T-helper 1 cell treated with Interleukin-12 subunit alpha and Interleukin-12 subunit beta and Interleukin-4 antibody, amounts not matched to agents 30 ng/mL and 1 ng/mL, for 36 hours (primary cell): Measurements from ENCODE around the gene CCDC88C. TPM values are rescaled to one million over a fixed set of nuclear protein-coding genes. Genes with fewer than 3 reads are reported as not detected.

Experiments used
- intact Hi-C: fragments of 100-400 bp; cut with micrococcal nuclease; formaldehyde crosslinking; loops from one replicate; pipeline ENCODE4 v1.15.1; 2024
- total RNA-seq: library from RNA; stranded (reverse); gene quantifications from 2 replicates; pipeline ENCODE4 v1.2.3, GENCODE V29; 2022

CCDC88C gene
- total RNA-seq, 1 donor from 2014 or later = 196 TPM

- intact Hi-C loops = loop anchor here (1.0 to 10.0 kb wide), 6 partner anchors 7 to 1591 kb away; partner anchors contain the start of gene TC2N
These were observed 101.8 kb downstream of the CCDC88C start for GRCh38 chr14:91315844-91316267.

GRCh38 chr14:91313852-91314251 lies 103.8 kb downstream of the CCDC88C start:
- intact Hi-C loops = loop anchor here (10.0 kb wide), 1 partner anchor 1589 kb away; no protein-coding TSS in a partner anchor

DNA sequence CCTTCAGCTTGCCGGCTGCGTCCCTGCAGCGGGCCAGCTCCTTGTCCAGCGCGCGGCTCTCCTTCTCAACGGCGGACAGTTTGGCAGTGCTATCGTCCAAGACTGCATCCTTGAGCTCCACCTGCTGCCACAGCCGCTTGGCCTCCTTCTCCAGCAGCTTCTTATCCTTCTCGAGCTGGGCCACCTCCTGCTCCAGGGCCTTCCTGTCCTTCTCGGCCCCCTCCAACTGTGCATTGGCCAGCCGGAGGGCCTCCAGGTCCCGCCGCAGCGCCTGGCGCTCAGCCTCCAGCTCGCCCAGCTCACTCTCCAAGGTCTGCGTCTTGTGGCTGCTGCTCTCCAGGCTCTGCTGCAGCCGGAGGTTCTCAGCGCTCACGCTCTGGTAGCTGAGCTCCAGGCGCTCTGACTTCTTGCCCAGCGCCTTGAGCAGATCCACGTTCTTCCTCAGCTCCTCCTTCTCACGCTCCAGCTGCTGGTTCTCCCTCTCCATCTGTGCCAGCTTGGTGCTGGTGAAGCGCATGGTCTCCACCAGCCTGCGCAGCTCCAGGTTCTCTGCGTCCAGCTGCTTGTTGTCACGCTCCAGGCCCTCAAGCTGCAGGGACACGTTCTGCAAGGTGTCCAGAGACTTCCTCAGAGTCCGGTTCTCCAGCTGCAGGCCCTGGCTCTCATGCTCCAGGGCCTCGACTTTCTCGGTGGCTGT lies 104.3 kb downstream of the CCDC88C start:
- intact Hi-C loops = loop anchor here (10.0 kb wide), 1 partner anchor 1589 kb away; no protein-coding TSS in a partner anchor

- intact Hi-C loops = loop anchor here (1.0 to 10.0 kb wide), 2 partner anchors 9 to 1586 kb away; no protein-coding TSS in a partner anchor
These were observed 106.3 kb downstream of the CCDC88C start for GRCh38 chr14:91311284-91311662.

DNA sequence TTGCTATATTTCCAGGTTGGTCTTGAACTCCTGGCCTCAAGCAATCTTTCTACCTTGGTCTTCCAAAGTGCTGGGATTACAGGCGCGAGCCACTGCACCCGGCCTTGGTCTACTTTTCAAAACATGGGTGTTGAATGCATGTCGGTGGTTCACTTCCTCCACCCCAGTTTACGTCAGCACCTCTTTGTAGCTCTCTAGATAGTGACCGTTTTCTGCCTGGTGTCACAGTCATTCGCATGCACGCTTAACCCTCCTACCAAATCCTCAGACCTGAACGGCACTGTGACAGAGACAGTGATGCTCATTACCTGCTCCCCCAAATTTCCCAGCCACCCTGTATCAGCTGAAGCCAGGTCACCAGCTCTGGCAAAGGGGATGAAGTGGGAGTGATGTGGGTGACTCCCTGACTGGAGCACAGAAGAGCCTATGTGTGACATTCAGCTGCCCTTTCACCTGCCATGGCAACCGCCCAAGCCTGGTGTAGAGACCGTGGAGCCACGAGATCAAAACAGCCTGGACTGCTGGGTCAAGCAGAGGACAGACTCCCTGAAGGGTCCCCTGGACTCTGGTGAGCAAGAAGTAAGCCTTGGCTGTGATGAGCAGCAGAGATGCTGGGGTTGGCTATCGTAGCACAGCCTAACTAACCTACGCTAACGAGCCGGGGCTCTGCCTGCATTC lies 106.9 kb downstream of the CCDC88C start:
- intact Hi-C loops = loop anchor here (1.0 to 10.0 kb wide), 2 partner anchors 8 to 1586 kb away; no protein-coding TSS in a partner anchor

GRCh38 chr14:91309756-91310280 lies 107.8 kb downstream of the CCDC88C start:
- intact Hi-C loops = loop anchor here (10.0 kb wide), 1 partner anchor 1585 kb away; no protein-coding TSS in a partner anchor

DNA sequence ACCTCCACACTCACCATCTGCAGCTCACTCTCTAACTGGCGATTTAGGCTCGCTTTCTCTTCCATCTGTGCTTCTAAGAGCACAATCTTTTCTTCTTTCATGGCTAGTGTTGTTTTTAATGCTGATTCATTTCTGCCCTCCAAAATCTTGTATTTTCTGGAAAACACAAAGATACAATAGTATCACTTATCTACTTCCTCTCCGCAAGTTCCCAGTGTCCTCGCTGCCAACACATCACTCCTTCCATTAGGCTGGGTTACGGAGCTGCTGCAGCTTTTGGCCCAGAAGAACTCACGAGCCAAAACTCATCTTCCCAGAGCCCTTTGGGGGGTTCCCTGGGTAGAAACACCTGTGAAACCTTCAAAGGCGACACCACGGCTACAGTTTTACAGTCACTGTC lies 109.3 kb downstream of the CCDC88C start:
- intact Hi-C loops = no loop called here

DNA sequence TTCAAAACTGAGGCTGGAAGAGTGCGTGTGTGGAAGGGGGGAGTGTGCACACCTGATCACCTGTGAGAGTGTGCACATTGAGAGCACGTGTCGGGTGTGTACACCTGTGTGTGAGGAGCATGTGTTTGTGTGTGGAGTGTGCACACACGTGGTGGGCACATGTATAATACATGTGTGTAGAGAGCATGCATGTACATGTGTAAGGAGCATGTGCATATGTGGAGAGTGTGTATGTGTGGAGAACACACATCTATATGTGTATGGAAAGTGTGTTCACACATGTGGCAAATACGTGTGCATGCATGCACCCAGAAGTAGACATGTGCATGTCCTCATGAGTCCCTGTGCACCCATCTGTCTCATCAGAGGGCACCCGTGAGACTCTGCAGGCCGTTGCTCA lies 110.0 kb downstream of the CCDC88C start:
- intact Hi-C loops = no loop called here

- intact Hi-C loops = no loop called here
These were observed 110.6 kb downstream of the CCDC88C start for GRCh38 chr14:91307046-91307445.

DNA sequence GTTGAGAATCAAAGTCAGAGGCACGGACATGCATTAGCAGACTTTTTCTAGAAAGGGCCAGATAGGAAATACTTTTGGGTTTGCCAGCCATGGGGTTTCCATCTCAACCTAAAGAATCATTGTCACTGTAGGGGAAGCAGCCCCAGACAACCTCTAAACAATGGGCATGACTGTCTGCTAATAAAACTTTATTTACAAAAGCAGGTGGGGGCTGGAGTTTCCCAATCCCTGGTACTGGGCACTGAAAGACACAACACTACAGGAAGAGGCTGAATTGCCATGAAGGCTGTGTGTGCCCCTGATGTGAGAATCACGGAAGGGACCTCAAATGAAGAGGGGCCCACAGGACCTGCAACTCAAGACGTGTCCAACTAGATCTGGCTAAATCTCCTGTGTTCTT lies 111.1 kb downstream of the CCDC88C start:
- intact Hi-C loops = no loop called here

DNA sequence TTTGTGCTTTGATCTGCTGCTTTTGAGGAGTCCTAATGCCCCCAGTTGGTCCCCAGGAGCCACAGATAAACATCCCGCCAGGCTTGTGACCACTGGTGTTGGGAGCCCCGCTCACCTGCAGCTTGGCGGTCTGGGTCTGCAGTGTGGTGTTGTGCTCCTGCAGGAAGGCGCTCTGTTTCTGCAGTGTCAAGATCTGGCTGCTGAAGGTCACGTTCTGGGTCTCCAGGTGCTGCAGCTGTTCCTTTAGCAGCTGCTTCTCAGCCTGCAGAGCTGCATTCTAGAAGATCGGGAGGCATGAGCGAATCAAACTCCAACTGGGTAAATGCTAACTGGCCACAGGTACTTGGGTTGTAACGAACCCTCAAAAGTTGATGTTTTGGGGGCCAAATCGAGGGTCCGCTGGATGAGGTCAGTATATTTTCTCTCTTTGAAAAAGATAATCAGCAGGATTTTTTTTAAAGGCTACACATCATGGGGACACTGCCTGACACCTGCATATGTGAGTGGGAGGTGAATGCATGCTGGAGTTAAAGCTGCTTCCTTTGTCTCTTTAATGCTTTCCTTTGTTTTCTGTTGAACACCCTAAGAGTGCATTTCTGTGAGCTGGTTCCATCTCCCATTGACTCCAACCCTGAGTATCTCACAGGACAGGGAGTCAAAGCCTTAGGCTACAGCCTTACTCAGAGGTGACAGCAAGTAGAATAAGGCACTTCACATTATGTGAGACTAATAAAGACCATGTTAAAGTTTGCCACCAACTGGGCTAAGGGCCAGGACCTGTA lies 111.8 kb downstream of the CCDC88C start:
- intact Hi-C loops = no loop called here

DNA sequence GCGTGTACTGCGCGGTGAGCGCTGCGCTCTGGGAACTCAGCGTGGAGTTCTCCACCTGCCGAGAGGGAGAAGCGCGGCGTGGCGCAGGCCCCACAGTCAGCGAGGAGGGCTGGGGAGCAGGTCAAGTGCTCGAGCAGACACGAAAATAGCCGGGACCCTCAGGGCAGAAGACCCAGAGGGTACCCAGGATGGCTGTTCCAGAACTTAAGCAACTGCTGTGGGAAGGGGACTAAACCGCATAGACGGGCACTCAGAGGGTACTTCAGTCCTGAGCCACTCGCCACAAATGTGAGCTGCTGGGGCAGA lies 113.7 kb downstream of the CCDC88C start:
- intact Hi-C loops = no loop called here

GRCh38 chr14:91303091-91303923 lies 114.3 kb downstream of the CCDC88C start:
- intact Hi-C loops = no loop called here

GRCh38 chr14:91302391-91302790 lies 115.2 kb downstream of the CCDC88C start:
- intact Hi-C loops = loop anchor here (1.0 kb wide), 2 partner anchors 9 to 13 kb away; no protein-coding TSS in a partner anchor

DNA sequence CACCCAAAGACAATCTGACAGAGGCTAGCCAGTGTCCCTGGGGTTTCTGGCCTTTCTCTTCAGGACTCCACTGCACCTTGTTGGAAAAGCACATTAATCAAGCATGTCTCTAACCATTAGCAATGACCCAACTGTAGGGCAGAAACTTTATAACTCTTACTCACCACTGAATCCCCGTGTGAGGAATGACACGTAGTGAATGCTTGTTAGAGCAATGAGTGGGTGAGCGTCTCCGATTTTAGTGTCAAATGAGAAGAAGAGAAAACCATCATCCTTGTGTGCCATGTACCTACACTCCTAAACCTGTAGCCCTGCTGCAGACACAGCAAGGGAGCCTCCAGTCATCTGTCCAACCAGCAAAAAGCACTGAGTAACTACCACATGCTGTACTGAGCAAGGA lies 116.7 kb downstream of the CCDC88C start:
- intact Hi-C loops = no loop called here

DNA sequence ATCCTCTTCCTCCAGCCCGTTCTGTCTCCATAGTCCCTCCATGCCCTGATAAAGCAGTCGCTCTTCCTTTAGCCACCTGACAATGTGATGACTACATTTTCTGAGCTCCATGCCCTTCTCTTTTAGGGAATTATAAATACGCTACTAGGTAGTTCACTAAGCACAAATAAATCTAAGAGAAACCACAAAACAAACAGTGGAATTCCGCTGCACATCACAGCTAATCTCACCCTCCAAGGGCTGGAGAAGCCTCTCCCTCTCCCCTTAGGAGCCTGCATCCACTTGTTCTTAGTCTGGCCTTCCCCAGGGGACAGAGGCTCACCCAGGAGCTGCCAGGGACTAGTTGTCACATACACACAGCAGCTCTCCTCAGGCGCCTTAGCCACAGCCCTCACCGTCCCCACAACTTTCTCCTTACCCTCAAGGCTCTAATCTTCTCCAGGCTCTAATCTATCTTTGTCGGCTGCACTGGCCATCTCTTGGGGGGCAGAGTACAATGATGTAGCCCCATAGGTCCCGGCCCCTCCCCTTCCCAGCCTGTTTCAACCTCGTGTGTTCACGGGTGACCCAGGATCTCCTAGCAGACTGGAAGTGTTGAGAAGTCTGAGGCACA lies 117.2 kb downstream of the CCDC88C start:
- intact Hi-C loops = no loop called here

DNA sequence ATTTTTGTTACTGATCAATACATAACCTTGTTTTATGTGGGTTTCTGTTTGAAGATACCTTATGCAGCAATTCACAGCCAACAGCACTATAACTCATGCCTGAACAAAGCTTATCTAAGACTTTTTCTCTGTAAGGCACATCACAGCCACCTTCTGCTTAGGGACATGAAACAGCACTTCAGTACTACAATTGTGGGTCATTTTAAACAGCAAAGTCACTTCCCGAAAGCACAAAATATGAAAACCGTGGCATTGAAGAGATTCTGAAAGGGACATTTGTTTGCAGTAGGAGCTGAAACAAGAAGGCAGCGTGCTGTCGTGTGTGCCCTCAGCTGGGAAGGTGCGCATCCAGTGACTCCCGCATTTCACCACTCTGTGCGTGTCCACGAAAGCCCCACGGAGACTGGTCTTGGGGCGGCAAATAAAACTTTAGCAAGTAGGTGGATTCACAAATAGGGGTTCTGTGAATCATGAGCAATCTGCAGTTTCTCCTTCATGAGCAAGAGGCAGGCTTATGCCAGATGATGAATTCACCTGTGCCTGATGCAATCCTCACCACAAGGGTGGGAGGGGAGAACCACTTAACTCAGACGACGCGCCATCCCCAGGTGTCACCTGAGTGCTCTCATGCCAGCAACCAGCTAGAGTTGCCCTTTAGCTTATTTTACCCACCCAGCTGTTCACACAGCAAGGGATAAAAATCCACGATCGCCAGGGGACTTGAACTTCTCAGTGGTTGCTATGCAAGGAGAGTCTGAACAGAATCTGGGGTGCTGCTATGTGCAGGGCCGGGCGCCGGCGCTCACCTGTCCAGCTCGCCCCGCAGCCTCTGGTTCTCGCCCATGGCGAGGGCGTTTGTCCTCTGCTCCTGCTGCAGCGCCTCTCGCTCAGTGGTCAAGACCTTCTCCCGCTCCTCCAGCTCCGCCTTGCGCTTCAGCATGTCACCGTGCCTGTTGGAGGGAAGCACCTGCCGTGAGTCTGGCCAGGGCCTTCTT lies 118.2 kb downstream of the CCDC88C start:
- intact Hi-C loops = no loop called here

DNA sequence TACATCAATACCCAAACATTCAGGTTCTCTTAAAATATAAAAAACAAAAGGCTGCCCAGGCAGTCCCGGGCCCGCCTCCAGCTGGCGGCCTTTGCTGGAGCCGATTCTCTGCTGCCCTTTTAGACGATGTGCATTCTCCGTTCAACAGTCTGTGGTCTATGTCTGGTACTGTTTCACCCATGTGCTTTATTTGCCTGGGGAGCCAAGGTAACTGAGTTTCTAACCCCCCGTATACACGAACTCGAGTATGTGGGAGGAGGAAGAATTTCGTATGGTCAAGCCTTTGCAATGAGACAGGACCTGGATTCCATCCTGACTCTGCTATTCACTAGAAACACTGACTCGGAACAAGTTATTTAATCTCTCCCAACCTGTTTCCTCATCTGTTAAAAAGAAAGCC lies 119.0 kb downstream of the CCDC88C start:
- intact Hi-C loops = no loop called here

GRCh38 chr14:91297081-91297711 lies 120.4 kb downstream of the CCDC88C start:
- intact Hi-C loops = no loop called here
